HEK293T (cell line): Measurements from ENCODE around the gene SCARB1.

Experiments
- ARNT ChIP-seq: fragments of 450-650 bp; IDR thresholded peaks from 2 replicates; pipeline ENCODE4 v1.6.1; 2017; ENCODE audit warnings: mild to moderate bottlenecking
- BHLHE40 ChIP-seq: fragments of 450-650 bp; IDR thresholded peaks from 2 replicates; pipeline ENCODE4 v1.6.1; 2016; ENCODE audit warnings: mild to moderate bottlenecking, moderate library complexity, borderline replicate concordance
- FOXM1 ChIP-seq: fragments of 450-650 bp; IDR thresholded peaks from 2 replicates; pipeline ENCODE4 v1.6.1; 2017; ENCODE audit warnings: mild to moderate bottlenecking, borderline replicate concordance
- LEF1 ChIP-seq: fragments of 450-650 bp; IDR thresholded peaks from 2 replicates; pipeline ENCODE4 v1.6.1; 2017; ENCODE audit warnings: mild to moderate bottlenecking, borderline replicate concordance
- NFRKB ChIP-seq: fragments of 450-650 bp; IDR thresholded peaks from 2 replicates; pipeline ENCODE4 v1.6.1; 2016; ENCODE audit warnings: mild to moderate bottlenecking, moderate library complexity

DNA sequence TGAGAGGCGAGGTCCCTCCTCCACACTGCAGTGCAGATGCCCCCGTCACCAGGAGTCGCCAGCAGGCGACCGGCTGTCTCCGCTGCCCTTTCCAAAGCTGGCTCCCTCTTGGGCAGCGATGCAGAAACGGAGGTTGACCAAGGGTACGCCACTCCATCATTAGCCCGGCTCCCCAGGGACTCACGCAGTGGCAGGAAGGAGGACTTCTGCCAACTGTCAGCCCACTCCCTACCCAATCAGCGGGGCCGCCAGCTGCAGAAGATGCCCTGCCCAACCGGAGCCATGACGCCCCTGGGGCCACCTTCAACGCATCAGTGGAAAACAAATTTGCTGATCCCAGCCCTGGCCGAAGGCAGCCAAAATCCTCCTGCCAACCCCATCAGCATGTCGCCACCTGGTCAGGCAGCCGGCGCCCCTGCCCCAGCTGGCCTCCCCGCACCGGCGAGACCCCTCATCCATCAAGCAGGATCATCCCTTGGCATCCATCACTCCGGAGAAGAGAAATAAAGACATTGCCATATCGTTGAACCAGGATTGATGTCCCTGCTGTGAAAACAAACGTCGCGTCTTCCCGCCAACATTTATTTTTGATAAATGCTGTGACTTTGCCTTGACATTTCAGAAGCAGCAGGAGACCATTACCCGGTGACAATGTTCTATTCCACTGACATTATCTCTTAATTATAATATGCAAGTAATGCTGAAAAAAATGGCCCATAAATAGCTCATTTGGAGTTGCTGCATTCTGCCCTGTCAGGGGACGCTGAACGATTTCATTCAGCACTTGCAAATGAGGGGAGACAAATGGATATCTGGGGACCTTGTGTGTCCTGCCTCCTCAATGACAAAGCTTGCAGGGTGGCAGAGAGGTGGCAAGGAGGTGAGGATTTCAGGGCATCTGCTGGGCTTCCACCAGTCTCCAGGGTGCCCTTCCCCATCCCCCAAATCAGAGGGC, 105.1 kb downstream of the SCARB1 start:
- no peak for TF ChIP-seq BHLHE40
- no peak for TF ChIP-seq LEF1
- TF ChIP-seq FOXM1 = no peak
- TF ChIP-seq ARNT = no peak
- no peak for TF ChIP-seq NFRKB
